A172 (cell line): ENCODE measurements around the gene COL16A1. TPM values are rescaled to one million over a fixed set of nuclear protein-coding genes. Genes with fewer than 3 reads are reported as not detected.

Source experiments
- DNase-seq: peaks from one replicate; pipeline ENCODE4 v3.0.0-alpha.2; 2015; ENCODE audit warnings: low spot score
- total RNA-seq: library from RNA; depleted of rRNA; stranded (reverse); fragments of >200 nt; shearing (Covaris generic); gene quantifications from 2 replicates; pipeline ENCODE4 v1.2.3, GENCODE V29; 2014; rRNA removed

COL16A1 gene
- 12.7 and 26.2 TPM in 2 replicates for total RNA-seq

- no peak for DNase-seq
These were observed at the start of gene COL16A1 for GRCh38 chr1:31703431-31704270. Gene COL16A1, minus strand, starts transcription at chr1:31704017. Its CDS starts 1,824 bp downstream, at chr1:31702193.

- no peak for DNase-seq
These were observed 49.2 kb upstream of the COL16A1 start for GRCh38 chr1:31752952-31753475.

- no peak for DNase-seq
These were observed 48.4 kb upstream of the COL16A1 start for GRCh38 chr1:31752258-31752657.

- DNase-seq = no peak
These were observed 48.0 kb upstream of the COL16A1 start for GRCh38 chr1:31751822-31752241.

- no peak for DNase-seq
These were observed 47.2 kb upstream of the COL16A1 start for GRCh38 chr1:31750858-31751510.

- no peak for DNase-seq
These were observed 46.2 kb upstream of the COL16A1 start for GRCh38 chr1:31749785-31750735.

GRCh38 chr1:31748365-31748764 is 44.5 kb upstream of the COL16A1 start:
- no peak for DNase-seq

GRCh38 chr1:31747304-31747703 is 43.5 kb upstream of the COL16A1 start:
- DNase-seq = no peak

- no peak for DNase-seq
These were observed 42.9 kb upstream of the COL16A1 start for GRCh38 chr1:31746687-31747086.

GRCh38 chr1:31745946-31746670 is 42.3 kb upstream of the COL16A1 start:
- DNase-seq = no peak

GRCh38 chr1:31745096-31745945 is 41.5 kb upstream of the COL16A1 start:
- peak; percentile 55 for DNase-seq

- DNase-seq = no peak
These were observed 40.5 kb upstream of the COL16A1 start for GRCh38 chr1:31744165-31744888.

GRCh38 chr1:31742462-31743212 is 38.8 kb upstream of the COL16A1 start:
- no peak for DNase-seq

GRCh38 chr1:31739346-31739745 is 35.5 kb upstream of the COL16A1 start:
- DNase-seq = no peak

- no peak for DNase-seq
These were observed 32.9 kb upstream of the COL16A1 start for GRCh38 chr1:31736675-31737074.

GRCh38 chr1:31735571-31735970 is 31.8 kb upstream of the COL16A1 start:
- DNase-seq = no peak

- peak; percentile 45 for DNase-seq
These were observed 30.8 kb upstream of the COL16A1 start for GRCh38 chr1:31734582-31735107.
